HG03175 (cell line): ENCODE measurements around the gene TIMM22.

Experiments
- ATAC-seq: cut with Tn5 transposase; IDR thresholded peaks from one replicate; pipeline ENCODE4 v1.9.1; 2021; ENCODE audit warnings: mild to moderate bottlenecking, moderate library complexity; ENCODE audit not compliant: unreplicated experiment

TIMM22 gene

DNA sequence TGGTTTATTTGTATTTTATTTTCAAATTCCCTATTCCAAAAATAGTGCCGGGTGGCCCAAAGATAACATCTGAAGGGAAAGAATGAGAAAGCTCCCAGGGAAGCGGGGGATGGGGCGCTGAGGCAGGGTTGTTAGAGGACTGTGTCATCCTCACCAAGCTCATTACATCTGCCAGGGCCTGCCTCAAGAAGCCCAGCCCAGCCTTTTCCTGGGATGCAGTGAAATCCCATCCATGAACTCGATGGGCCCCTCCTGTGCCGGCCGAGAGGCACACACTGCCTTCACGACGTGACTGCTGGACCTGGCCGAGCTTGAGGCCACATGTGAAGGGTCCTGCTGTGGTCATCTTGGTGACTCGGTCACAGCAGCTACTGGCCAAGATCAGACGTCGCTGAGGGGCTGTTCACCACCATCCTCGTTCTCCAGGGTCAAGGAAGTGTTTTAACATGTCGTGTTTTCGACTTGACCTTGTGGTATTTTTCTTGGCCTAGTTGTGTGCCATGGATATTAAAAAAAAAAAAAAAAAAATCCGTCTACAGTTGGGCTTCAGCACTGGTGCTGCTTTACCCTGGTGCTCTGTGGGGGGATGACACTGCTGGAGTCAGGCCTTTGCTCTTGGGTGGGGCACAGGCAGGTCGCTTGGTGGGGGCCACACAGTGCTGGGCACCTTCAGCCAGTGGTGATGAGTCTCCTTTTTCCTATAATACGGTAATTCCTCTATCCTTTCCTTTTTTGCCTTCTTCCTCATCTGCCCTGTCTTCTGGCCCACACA, 4.9 kb downstream of the TIMM22 start:
- no peak for ATAC-seq

DNA sequence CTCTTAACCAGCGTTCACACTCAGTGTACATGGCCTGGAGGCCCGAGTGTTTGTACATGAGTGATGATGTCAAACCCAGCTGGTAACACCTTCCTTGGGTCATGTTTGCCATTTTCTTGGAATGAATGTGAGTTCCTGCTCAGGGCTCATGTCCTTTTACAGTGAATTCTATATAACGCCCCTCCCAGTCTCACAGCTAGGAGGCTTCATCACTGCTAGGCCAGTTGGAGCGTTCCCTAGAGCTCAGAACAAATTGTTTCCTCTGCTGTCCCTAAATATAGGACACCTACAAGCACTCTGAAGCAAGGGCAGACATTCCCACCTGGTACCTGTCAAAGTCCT, 5.5 kb downstream of the TIMM22 start:
- ATAC-seq, result no peak

DNA sequence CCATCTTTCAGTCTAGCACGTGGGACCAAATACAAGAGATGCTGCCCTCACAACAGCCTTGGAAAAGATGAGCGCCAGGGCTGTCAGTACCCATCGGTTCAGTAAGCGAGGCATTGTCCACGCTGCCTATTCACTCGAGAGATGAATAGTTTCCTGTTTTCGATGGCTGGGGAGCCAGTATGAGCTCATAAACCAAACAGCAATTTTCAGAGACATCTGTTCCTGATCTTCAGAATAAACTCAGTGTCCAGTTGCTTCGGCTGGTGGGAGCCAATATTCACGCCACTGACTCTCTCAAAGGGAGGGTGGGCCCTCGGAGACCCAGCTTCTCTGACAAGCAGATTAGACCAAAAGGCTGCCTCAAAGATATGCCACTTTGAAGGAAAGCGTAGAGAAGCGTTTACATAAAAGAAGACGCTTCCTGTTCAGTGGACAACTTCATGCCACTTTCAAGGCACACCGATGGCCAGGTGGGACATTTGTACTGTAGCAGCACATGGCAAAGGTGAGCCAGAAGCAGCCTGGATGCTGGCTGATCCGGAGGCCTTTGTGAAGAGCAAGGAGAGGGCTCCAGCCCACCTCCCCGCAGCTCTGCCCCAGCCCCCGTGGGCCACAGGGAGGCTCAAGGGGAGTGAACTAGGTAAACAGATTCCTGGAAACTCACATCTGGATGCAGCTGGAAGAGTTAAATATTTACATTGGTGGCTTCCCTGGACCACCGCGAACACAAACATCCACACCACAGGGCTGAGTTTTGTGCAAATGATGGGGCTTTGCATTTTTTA, 6.0 kb downstream of the TIMM22 start:
- no peak for ATAC-seq

DNA sequence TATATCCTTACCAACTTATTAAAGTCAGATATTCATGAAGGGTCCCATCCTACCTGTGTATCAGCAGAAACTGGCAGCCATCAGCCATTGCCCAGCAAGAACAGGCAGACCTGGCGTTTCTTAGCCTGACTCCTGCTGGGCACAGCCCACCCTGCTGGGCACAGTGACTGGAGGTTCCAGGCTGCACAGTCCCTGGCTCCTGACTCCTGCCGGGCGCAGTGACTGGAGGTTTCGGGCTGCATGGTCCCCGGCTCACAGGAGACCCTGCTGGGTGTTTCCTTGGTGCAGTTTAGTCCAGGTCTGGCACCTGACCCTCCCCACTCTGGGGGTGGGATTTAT, 6.7 kb downstream of the TIMM22 start:
- no peak for ATAC-seq

DNA sequence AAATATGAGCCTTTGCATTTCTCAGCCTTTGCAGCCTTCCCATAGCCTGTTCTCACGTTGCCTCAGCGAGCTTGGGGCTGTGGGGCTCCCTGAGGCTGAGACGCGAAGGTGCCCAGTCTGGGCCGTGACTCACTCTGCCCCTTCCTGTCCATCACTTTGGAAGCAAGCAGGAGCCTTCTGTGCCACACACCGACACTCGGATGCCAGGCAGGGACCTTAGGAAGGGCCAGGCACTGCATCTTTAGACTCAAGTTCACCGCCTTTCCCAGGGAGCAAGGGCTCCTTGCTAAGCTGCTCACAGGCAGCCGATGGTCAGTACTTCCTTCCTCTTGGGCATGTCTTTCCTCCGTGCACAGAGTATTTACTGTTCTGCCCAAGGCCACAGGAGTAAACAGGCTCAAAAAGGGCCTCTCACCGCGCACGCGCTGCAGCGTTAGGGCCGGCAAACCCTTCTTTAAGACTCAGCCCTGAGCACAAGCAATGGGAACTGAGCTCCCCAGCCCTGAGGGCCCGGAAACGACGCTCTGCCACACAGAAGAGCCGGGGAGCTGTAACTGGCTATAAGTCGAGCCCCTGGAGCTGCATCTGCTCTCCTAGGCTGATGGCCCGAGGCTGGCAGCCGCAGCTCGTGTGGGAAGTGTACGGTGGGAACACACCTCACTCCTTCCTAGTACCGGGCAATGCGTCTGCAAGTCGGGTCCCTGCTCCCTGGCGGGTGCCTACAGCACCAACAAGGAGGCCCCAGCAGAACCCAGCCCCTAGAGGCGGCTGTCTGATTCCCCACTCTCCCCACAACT, 7.2 kb downstream of the TIMM22 start:
- no peak for ATAC-seq

DNA sequence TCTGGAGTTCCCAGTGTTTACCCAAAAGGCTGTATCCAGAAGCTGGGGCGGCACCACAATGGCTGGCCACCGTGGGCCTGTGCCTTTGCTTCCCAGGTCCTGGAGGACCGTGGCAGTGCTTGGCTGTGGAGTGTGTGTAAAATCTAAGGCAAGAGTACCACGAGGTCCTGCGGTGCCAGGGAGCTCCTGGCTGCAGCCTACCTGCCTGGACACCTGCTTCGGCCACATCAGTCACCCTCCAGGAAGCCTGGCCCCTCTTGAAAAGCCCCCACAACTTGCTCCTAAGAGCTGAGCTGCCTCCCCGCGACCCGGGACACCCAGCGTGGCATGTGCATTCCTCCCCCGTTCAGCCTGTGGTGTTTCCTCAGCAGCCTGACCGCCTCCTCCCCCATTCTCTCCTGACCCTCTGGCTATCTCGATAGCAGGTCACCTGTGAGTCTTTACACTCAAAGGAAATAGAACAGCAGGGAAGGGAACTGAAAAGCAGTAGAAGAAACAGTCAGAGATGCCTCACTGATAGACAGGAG, 7.9 kb downstream of the TIMM22 start:
- no peak for ATAC-seq

DNA sequence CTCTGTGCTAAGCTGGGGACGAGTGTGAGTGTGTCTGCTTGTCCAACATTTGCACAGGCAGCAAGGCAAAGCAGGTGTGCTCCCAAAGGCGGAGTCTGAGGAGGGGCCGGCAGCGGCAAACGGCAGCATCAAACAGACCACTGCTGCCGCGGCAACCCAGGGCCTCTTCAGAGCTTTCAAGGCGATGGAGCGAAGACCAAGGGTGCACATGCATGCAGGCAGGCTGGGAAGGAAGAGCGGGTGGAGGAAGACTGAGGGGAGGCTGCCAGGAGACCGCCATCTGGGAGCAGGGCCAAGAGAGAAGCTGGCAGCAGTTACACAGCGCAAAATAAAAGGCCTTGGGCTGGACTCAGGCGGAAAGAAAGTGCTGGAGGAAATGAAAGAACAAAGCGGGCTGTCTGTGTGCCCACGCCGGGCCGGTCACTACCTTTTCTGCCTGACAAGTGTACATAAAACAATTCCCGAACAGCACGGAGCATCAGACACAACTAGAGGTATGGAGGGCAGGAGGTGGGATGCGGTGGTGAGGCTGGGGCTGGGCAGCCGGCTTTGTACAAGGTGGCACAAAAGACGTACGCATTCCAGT, 8.5 kb downstream of the TIMM22 start:
- ATAC-seq, result no peak

DNA sequence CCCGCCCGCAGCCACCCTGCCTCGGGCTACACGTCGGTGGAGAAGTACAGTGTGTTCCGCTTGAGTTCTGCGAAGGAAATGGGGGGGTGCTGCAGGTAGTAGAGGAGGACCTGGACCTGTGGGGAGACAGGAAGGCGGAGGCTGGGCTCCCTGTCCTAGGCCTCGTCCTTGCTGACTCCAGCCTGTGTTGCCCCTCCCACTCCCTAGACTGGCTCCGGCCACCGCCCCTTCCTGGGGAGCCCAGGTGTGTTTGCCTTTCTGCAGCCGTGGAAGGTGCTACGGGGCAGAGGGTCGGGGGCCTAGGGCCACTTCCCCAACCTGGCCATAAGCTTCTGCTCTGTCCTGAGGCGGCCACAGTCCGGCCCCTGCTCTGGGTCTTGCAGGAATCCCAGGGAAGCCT, 9.1 kb downstream of the TIMM22 start:
- no peak for ATAC-seq

DNA sequence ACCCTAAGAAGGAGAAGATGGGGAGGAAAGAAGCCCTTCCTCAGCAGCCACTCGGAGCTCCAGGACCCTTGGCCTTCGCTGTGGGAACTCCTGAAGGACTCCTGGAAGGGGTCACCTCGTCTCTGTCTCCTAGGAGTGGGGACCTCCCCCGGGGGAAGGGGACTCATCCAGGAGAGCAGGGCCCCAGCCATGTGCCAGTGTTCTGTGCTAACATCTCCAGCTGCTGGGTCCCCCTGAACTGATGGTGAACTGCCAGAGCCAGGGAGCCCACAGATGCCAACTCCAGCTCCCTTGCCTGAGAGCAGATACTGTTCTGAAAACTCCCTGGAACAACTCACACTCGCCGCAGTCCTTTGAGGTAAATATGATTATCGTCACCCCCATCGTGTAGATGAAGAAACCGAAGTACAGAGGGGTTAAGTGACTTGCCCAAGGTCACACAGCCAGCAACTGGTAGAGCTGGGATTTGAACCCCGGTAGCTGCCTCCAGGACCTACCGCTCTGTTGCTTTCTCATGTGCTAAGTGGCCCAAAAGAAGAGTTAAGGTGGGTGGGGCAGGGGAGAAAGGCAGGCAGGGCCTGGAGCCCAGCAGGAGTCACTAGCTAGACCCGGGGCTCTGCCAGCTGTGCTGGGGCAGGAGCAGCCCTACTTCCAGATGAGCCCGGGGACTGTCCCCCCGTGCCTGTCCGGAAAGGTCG, 10.5 kb downstream of the TIMM22 start:
- ATAC-seq, result no peak

DNA sequence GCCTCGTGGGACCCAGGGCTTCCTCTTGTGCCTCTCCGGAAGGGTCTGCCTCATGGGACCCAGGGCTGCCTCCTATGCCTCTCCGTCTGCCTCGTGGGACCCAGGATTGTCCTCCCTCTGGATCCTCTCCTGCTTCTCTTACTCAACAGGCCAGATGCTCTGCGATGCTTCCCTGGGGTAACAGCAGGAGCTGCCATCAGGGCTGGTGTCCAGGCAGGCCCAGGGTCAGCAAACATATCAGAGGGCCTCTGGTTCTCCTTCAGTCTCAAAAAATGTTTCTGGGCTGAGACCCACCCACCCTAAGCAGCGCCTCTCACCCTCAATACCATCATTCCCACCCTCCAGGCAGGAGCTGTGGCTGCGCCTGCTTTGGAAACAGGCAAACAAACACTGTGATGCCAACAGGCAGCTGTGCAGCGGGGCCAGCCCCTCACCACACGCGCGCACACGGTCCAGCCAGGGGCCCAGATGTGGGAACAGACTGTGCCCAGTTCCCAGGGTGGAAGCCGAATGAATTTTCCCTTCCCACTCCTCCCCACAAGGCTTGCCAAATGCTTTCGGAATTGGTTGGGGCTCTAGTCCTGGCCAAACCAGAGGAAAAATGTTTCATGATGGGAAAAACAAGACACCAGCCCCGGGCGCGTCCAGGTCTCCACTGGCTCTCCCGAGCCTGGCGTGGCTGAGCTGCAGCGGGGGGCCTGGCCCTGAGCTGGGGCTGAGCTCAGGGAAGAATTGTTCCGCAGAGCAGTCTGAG, 11.3 kb downstream of the TIMM22 start:
- no peak for ATAC-seq

DNA sequence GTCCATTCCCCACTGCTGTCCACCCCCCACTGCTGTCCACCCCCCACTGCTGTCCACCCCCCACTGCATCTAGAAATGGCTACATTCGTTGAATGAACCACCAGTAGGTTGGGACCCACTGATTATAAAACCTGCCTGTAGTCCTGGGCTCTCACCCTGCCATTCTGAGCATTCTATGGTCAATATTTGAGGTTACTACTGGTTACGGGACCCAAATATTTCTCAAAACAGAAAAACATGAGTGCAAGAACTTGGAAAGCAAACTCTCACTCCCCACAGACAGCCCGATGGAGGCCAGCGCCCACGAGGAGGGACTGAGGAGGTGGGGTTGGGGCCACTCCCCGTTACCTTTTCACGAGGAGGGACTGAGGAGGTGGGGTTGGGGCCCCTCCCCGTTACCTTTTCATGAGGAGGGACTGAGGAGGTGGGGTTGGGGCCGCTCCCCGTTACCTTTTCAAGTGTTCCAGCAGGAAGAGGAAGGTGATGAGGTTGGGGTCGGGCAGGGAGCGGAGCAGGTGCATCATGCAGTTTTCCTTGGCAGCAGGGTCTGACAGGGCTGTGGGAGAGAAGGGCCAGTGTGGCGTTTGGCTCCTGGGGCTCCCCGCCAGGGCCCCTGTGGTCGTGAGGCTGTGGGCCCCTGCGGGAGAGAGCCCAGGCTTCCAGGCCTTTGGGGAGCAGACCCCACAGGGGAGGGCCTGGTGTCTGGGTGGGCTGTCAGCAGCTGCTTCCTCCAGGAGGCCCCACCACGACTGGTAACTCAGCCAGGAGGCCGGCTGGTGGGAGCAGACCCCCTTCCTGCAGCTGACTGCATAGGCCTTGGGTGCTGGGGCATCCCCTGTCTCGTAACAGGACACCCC, 12.5 kb downstream of the TIMM22 start:
- no peak for ATAC-seq

DNA sequence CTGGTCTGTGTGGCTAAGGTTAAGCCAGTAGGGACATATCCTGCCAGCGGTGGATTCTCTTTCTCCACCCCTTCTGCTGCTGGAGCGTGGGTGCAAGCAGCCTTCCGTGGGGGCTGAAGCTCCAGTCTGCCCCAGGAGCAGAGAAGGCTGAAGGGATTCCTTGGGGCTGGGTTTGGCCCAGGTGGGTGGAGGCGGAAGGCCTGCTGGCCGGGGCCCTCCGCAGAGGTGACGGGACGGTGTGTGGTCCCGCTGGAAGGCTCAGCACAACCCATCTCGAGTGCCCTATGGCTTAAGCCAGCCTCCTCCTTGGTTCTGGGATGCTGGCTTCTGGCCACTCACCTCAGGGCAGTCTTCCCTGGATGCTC, 13.1 kb downstream of the TIMM22 start:
- no peak for ATAC-seq

DNA sequence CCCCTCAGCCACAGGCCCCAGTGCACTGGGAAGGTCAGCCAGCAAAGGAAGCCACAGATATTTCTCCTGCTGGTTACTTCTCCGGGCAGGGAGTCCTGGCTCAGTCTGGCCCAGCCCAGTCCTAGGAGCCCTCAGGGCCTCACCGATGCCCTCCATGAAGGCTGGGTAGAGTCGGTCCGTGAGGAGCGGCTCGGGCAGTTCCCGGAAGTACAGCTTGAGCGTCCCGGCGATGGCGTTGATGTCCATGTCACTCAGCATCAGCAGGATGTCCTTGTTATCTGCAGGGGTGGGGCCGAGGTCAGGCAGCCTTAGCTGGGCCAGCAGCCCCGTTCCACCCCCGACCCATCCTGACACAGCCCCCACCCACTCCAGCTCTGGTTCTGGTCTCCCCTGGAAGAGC, 13.7 kb downstream of the TIMM22 start:
- no peak for ATAC-seq

DNA sequence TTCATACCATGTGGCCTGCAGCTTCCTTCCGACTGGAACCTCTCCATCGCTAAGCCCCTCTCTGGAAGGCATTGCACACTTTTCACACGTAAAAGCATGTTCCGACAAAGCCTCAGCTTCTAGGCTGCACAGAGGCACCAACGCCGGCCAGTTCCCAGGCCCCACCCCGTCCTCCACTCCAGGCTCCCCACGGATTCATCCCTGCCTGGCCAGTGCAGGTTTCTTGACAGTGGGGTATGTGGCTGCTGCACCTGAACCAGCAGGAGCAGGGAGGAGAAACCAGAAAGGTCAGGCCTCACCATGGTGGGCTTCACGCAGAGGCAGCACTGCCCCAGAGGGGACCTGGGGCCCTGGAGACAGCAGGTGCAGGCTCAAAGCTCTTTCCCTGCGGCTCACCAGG, 14.2 kb downstream of the TIMM22 start:
- no peak for ATAC-seq

DNA sequence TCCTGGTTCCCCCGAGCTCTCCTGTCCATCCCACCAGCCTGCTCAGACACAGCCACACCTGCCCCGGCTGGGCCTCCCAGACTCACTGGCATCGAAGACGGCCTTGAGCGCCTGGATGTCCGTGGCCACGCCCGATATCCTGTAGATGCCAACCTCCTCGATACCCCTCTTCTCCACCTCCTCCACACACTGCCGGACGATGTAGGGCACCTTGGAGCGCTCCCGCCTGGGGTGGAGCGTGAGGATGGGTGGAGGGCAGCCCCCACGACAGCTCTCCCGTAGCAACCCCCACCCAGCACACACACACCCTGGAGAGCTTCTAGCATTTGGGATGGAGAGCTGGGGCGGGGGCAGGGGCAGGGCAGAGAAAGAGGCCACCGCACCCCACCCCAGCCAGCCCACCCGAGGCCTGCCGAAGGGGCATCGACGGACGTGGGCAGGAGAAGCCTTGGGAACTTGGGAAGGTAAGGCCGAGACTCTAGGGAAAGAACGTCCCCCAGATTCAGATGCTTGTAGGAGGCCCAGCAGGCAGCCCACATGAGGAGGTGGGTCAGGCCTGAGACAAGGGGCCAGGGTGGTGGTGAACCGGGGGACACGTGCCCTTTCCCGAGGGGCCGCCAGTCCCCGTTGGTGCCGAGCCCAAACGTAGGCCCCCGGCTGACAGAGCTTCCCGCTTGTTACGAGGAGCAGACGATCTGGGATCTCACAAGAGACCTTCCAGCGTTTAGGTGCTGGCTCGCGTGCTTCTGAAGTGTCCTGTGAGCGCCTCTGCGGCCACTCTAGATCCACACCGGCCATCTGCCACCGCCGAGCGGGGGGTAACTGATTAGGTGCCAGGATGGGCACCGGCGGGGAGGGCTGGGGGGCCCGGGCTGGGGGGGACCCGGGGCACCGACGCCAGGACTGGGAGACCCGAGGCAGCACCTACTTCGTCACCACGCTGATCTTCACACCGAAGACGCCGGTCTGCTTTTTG, 15.1 kb downstream of the TIMM22 start:
- no peak for ATAC-seq

DNA sequence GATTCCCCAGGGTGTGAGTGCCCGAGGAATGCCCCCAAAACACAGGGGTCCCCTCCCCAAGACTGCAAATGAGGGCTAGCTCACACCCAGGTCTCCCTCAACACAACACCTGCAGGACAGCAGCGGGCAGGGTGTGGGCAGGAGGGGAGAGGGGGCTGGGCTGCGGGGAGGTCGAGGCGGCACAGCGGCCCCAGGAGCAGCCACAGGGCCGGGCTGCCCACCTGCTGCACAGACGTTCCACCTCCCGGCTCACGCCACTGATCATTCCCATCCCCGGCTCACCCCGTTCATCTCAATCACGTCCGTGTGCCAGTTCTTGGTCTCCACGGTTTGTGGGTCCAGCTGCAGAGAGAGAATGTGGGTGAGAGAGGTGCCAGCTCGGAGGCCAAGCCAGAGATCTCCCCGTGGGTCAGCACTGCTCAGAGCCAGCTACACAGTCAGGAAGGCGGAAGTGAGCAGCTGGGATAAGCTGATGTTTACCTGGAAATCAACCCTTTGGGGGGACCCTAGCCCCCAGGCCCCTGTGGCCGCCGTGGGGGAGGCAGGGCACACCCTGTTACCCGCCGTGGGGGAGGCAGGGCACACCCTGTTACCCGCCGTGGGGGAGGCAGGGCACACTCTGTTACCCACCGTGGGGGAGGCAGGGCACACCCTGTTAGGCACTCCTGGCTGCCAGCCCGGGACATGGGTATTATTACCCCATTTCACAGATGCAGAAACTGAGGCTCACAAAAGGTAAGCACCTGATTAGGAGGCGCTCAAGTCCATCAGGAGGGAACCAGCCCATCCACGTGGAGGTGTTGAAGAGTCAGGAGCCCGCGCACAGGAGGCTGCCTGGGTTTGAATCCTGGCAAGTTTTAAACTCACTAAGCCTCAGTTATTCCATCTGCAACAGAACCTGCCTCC, 16.1 kb downstream of the TIMM22 start:
- no peak for ATAC-seq

DNA sequence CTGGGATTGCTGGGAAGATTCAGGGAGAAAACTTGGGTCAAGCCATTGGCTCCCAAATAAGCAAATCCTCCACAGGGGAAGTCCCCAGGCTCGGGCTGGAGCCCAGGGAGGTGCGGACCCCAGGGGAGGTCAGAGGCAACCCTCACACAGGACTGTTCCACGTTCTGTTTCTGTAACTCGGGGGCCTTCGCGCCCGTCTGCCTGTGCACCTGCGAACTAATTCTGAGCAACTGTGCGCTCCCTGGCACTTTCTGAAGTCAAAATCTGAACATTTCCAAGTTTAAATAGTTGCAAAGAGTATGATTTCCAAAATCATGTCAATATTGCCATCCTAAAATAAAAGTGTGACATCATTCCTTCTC, 16.8 kb downstream of the TIMM22 start:
- no peak for ATAC-seq
